Fibroblast of gingiva (primary cell): Measurements from ENCODE around the gene ELMO1.

Experiments
- DNase-seq: peaks from one replicate; pipeline ENCODE4 v3.0.0-alpha.2; 2011; ENCODE audit warnings: low read depth

The ELMO1 gene

GRCh38 chr7:36821617-36822016 lies 627.0 kb downstream of the ELMO1 start:
- no peak for DNase-seq

- DNase-seq, result peak; percentile 35
These were observed 628.0 kb downstream of the ELMO1 start for GRCh38 chr7:36820527-36821170.

- no peak for DNase-seq
These were observed 629.0 kb downstream of the ELMO1 start for GRCh38 chr7:36819639-36820038.

- DNase-seq, result no peak
These were observed 634.4 kb downstream of the ELMO1 start for GRCh38 chr7:36814311-36814710.

- DNase-seq, result no peak
These were observed 636.9 kb downstream of the ELMO1 start for GRCh38 chr7:36811807-36812206.

GRCh38 chr7:36810489-36810888 lies 638.2 kb downstream of the ELMO1 start:
- DNase-seq, result no peak

GRCh38 chr7:36810032-36810431 lies 638.6 kb downstream of the ELMO1 start:
- DNase-seq, result no peak

- no peak for DNase-seq
These were observed 639.2 kb downstream of the ELMO1 start for GRCh38 chr7:36809510-36809909.

GRCh38 chr7:36809086-36809485 lies 639.6 kb downstream of the ELMO1 start:
- DNase-seq, result no peak

- no peak for DNase-seq
These were observed 641.8 kb downstream of the ELMO1 start for GRCh38 chr7:36806891-36807290.
